PFSK-1 (cell line): ENCODE results near the gene SLC17A9.

Experiments
- FOXP2 ChIP-seq: optimal IDR thresholded peaks from 2 replicates; pipeline ENCODE3; 2011; ENCODE audit warnings: borderline replicate concordance, control low read depth, inconsistent platforms; ENCODE audit not compliant: insufficient read depth; ENCODE audit errors: extremely low read length, extremely low read depth
- POLR2AphosphoS5 ChIP-seq: IDR thresholded peaks from 2 replicates; pipeline ENCODE4 v1.6.1; 2012; ENCODE audit warnings: low read depth, mild to moderate bottlenecking, control low read depth, low read length, moderate library complexity
- REST ChIP-seq, 2 experiments: IDR thresholded peaks; 2 replicates each; pipeline versions ENCODE4 v1.6.1 to v1.8.0; 2011 to 2012; ENCODE audit warnings: low read depth in 2 of 2, low read length in 2 of 2, control low read depth in 1 of 2, inconsistent platforms in 1 of 2, mild to moderate bottlenecking in 1 of 2, moderate library complexity in 1 of 2; ENCODE audit not compliant: insufficient read depth in 1 of 2
- SIN3A ChIP-seq: IDR thresholded peaks from 2 replicates; pipeline ENCODE4 v1.6.1; 2012; ENCODE audit warnings: mild to moderate bottlenecking, low read length, moderate library complexity, borderline replicate concordance; ENCODE audit not compliant: insufficient read depth
- TAF1 ChIP-seq: IDR thresholded peaks from 2 replicates; pipeline ENCODE4 v1.6.1; 2012; ENCODE audit warnings: low read length, control low read depth, borderline replicate concordance; ENCODE audit not compliant: insufficient read depth

SLC17A9 gene

GRCh38 chr20:63003546-63003945 is 51.0 kb downstream of the SLC17A9 start:
- TF ChIP-seq SIN3A (no peak), POLR2AphosphoS5 (no peak), TAF1 (no peak), FOXP2 (no peak), REST (IDR thresholded peaks at IDR 0.05; ENCODE audit: insufficient read depth in 1 of 2, low read depth in 2 of 2, low read length in 2 of 2) (no peak)

DNA sequence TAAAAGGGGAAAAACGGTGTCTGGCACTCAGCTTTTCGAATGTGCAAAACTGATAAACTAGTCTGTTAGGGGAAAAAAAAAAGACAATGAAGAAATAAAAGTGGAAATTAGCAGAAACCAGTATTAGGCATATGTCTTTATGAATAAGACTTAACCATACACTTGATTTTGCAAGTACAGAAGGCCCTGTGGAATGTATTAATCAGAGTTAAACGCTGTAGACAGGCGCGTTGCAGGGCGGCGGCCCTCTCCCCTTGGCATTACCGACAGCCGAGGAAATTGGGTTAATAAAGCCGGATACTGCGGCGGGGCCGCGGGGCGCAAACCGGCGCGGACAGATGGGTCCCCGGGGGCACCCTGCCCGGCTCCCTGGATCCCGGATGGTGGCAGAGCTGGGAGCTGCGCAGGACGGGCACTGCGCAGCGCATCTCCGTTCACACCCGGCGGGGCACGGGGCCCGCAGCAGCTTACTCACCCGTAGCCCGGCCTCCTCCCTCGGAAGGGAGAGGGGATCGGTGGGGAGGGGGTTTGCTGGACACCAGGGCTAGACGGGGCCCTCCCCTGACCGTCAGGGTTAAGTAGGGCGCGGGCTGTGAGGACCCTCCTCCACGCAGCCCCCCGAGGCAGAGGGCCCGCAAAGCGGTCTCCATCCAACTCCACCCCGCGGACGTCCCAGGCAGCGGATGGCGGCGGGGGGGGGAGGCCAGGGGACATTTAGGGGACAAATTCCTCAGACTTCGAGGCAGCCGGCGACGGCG is 52.3 kb downstream of the SLC17A9 start:
- TF ChIP-seq FOXP2 (no peak), TAF1 (no peak)

DNA sequence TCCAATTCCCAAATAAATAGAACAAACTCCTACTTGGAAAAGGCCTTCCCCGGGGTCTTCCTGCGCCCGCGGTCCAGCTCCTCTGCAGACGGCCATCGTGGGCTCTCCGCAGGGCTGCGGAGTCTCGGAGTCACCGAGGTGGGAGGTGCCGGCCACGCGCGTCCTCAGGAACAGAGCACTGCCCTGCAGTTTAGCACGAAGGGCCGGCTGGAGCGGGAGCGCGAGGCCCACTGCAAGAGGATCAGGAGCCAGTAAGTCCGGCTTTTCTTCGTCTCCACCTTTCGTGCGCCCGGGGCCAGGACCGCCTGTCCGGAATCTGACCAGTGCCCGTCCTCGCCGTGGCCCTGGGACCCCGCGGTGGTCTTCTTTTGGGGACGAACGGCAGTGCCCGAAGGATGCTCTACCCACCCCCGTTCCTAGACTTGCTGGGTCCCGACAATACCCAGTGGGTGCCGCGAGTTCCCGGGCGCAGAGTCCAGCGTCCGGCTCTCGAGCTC is 52.9 kb downstream of the SLC17A9 start:
- no peak for TF ChIP-seq FOXP2
- no peak for TF ChIP-seq TAF1
- no peak for TF ChIP-seq POLR2AphosphoS5
- TF ChIP-seq REST (IDR thresholded peaks at IDR 0.05; ENCODE audit: insufficient read depth in 1 of 2, low read depth in 2 of 2, low read length in 2 of 2) = no peak
- no peak for TF ChIP-seq SIN3A

- TF ChIP-seq FOXP2 (no peak), SIN3A (no peak), POLR2AphosphoS5 (no peak), REST (IDR thresholded peaks at IDR 0.05; ENCODE audit: insufficient read depth in 1 of 2, low read depth in 2 of 2, low read length in 2 of 2) (no peak), TAF1 (no peak)
Observed at GRCh38 chr20:63005862-63006539, 53.5 kb downstream of the SLC17A9 start.

GRCh38 chr20:63006540-63007359 is 54.2 kb downstream of the SLC17A9 start, which contains the start of gene BHLHE23:
Gene BHLHE23 (minus strand): TSS chr20:63006964. CDS start chr20:63006774, 190 bp downstream.
- no peak for TF ChIP-seq FOXP2
- TF ChIP-seq TAF1 = no peak
- no peak for TF ChIP-seq POLR2AphosphoS5
- TF ChIP-seq SIN3A = no peak
- no peak for TF ChIP-seq REST (IDR thresholded peaks at IDR 0.05; ENCODE audit: insufficient read depth in 1 of 2, low read depth in 2 of 2, low read length in 2 of 2)
